GM19463 (cell line): Measurements from ENCODE around the gene CEP76.
"Not testable (repeated sequence)": the region's sequence is repeated elsewhere in the genome, so short reads cannot be mapped to it uniquely, and the experiment has no call there.

Experiments
- ATAC-seq: cut with Tn5 transposase; IDR thresholded peaks from one replicate; pipeline ENCODE4 v1.9.1; 2021; ENCODE audit warnings: mild to moderate bottlenecking, moderate library complexity; ENCODE audit not compliant: unreplicated experiment

CEP76 gene

GRCh38 chr18:12645254-12645653 lies 57.3 kb downstream of the CEP76 start:
- ATAC-seq = no peak

GRCh38 chr18:12643756-12644155 lies 58.8 kb downstream of the CEP76 start:
- not testable (repeated sequence) for ATAC-seq

GRCh38 chr18:12640881-12641200 lies 61.7 kb downstream of the CEP76 start:
- no peak for ATAC-seq

GRCh38 chr18:12639990-12640880 lies 62.3 kb downstream of the CEP76 start:
- ATAC-seq = no peak

GRCh38 chr18:12638644-12639124 lies 63.8 kb downstream of the CEP76 start:
- no peak for ATAC-seq

GRCh38 chr18:12637901-12638643 lies 64.5 kb downstream of the CEP76 start:
- no peak for ATAC-seq

- no peak for ATAC-seq
Observed at GRCh38 chr18:12637393-12637792, 65.1 kb downstream of the CEP76 start.

GRCh38 chr18:12631831-12632477 lies 70.6 kb downstream of the CEP76 start:
- no peak for ATAC-seq

- no peak for ATAC-seq
Observed at GRCh38 chr18:12630136-12630535, 72.4 kb downstream of the CEP76 start.

GRCh38 chr18:12628706-12629702 lies 73.5 kb downstream of the CEP76 start:
- ATAC-seq = no peak

GRCh38 chr18:12627199-12627598 lies 75.3 kb downstream of the CEP76 start:
- ATAC-seq = not testable (repeated sequence)

- ATAC-seq = no peak
Observed at GRCh38 chr18:12625241-12625640, 77.3 kb downstream of the CEP76 start.
